ENCODE measurements around the gene TTC31. TPM values are rescaled to one million over a fixed set of nuclear protein-coding genes. Genes with fewer than 3 reads are reported as not detected.
"Not testable (repeated sequence)": the region's sequence is repeated elsewhere in the genome, so short reads cannot be mapped to it uniquely, and the experiment has no call there.

TTC31 gene
- 10 to 100 TPM; 27.2 to 32.4 TPM for total RNA-seq

DNA sequence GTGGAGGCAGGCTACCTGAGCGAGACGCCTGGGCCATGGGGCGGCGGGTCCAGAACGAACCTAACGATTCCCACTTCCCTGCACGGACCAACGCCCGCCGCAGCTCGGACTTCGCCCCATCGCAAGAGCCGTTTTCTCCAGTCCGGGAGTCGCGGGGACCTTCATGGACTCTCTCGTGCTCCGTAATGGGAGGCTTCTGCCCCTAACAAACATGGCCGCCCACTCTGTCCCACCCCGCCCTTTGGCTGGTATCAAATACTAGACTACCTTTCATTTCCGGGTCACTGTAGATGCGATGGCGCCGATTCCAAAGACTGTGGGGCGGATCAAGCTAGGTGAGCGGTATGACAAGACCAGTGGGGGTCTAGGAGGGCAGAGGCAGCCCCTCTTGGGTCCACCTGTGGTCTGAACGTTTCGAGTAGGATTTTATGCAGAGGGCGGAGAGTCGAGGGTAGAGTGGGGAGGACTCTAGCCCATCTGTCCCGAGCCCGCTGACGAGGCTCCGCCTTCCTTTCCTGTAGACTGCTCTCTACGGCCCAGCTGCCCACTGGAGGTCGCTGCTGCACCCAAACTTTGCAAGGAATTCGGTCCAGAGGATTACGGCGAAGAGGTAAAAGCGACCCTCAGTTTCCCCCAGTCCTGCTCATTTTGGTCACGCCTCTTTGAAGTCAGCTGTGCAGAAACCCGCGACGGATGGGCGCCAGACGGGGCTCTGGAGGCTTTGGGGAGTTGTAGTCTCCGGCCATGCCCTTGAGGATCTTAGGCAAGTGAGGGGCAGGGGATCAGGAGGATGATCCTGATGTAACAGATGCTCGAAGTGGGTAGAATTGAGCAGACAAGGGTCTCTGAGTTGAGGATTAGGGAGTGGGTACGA lies at the start of gene TTC31, which contains the start of gene CCDC142:
TSS of gene TTC31 (plus strand) at position 281 of the 874 bp plus-strand sequence. CDS start at position 296, 15 bp downstream.
TSS of gene CCDC142 (minus strand) at position 198 of the 874 bp plus-strand sequence. CDS start at position 37, 161 bp downstream.
- no peaks in the 10 kb centered on the region for H3K9me3 Mint-ChIP-seq
- H3K27ac Mint-ChIP-seq, result peak within 1 kb of the TSS; percentile 92
- peak within 1 kb of the TSS; percentile 91 for H3K4me3 Mint-ChIP-seq
- peak; percentile 94 for ATAC-seq (replicated peaks)
- peaks cover 5% of the 10 kb centered on the region for H3K4me1 Mint-ChIP-seq
- H3K27me3 Mint-ChIP-seq, result no peaks in the 10 kb centered on the region
- H3K36me3 Mint-ChIP-seq (ENCODE audit: low read depth), result peaks cover 64% of the 10 kb centered on the region

DNA sequence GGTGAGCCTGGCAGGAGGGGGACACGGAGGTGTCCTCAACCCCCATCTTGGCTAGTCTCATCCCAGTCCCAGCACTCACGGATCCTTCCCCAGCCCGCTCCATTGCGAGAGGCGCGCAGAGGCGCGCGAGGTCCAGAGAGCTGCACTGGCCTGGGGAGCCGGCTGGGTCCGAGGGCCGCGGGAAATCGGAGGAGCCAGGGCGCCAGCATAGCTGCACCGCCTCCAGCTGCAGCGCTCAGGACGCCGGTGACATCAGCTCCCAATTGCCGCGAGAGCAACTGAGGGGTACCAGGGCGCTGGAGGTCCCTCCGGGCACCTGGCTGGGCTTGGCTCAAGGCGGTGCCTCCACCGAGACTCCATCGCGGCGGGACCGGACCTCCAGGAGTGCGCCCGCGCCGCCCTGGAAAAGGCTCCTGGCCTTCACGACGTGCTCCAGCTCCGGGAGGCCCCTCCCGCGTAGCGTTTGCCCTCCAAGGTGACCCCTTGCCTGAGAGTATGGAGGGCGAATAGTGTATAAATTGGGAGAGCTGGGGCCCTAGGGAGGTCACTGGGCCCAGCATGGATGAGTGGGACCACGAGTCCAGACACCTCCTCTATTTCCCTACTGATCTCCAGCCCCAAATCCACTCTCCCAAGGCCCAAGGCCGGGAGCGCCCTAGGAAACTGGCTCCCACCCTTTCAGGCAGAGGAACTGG lies 46.6 kb upstream of the TTC31 start:
- Mint-ChIP-seq H3K36me3 (ENCODE audit: low read depth) (no peaks in the 10 kb centered on the region), H3K4me1 (no peaks in the 10 kb centered on the region), H3K4me3 (no peak overlapping the region), H3K9me3 (no peaks in the 10 kb centered on the region), H3K27me3 (peaks cover 14% of the 10 kb centered on the region), H3K27ac (no peak overlapping the region)
- no peak for ATAC-seq (replicated peaks)

DNA sequence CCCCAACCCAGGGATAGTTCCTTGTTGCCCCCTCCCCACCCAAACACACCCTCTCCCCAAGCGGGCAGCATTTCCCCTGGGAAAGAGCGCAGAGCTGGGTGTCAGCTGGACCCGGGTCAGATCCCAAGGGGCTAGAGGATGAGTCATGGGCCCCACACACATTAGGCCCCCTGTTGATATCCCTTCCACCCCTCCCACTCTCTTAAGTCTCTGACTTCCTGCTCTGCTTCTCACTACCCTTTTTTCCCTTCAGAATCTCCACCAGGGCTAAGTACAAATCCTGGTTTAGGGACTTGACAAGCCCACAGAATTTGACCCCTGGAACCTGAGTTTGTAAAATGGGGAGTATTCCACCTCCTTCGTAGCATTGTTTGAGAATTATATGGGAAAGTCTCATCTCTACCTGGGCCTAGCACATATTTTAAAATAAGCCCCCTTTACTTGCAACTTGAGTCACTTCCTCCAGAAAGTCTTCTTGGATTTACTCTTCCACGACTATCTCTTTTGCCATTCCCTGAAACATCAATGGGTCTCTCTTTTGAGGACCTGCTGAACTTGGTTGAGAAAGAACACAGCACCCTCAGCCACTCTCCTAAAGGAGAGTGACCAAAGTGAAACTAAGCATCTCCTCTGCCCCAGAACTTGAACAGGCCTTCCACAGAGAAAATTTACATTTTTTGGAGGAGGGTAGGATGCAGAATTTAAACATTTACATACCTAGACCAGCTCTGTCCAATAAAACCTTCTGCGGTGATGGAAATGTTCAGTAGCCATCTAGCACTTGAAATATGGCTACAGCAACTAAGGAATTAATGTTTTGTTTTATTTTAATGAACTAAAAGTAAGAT lies 45.8 kb upstream of the TTC31 start:
- peaks cover 15% of the 10 kb centered on the region for H3K27me3 Mint-ChIP-seq
- no peaks in the 10 kb centered on the region for H3K9me3 Mint-ChIP-seq
- no peaks in the 10 kb centered on the region for H3K36me3 Mint-ChIP-seq (ENCODE audit: low read depth)
- ATAC-seq (replicated peaks), result no peak
- H3K4me3 Mint-ChIP-seq, result no peak overlapping the region
- no peak overlapping the region for H3K27ac Mint-ChIP-seq
- H3K4me1 Mint-ChIP-seq, result no peaks in the 10 kb centered on the region

DNA sequence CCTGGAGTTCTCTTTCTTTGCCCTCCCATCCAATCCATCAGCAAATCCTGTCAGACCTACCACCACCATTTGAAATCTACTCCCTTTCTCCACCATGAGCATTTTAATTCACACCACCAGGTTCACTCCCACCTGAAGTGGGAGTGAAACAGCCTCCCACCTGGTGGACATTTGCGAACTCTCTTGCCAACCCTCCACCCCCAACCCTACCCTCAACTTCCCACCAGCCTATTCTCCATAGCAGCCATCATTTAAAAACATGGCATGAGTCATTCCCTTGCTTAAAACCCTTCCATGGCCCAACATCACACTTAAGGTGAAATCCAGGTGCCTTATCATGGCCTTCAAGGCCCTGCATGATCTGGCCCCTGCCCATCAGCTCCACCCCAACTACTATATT lies 44.6 kb upstream of the TTC31 start:
- Mint-ChIP-seq H3K4me3 (no peak overlapping the region), H3K9me3 (no peaks in the 10 kb centered on the region), H3K27me3 (peaks cover 19% of the 10 kb centered on the region), H3K36me3 (ENCODE audit: low read depth) (no peaks in the 10 kb centered on the region), H3K27ac (no peak overlapping the region), H3K4me1 (no peaks in the 10 kb centered on the region)
- ATAC-seq (replicated peaks), result no peak

DNA sequence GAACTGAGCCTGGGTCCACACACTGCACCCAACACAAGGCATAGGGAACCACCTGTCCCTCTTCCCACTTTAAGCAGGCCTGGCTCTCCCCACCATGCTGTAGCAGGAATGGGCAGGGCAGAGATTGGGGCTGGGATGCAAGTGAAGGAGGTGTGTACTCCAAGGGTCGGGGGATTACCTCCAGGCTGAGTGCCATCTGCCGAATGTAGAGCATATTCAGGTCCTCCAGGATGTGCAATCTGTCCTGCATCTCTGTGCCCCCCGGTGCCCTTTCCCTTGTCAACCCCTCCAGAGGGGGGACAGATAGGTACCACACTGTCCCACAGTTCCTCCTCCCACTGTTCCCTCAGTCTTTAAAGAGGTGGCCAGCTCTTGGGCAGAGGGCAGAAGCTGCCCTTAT lies 43.5 kb upstream of the TTC31 start:
- H3K4me1 Mint-ChIP-seq, result no peaks in the 10 kb centered on the region
- peaks cover 19% of the 10 kb centered on the region for H3K27me3 Mint-ChIP-seq
- no peak overlapping the region for H3K4me3 Mint-ChIP-seq
- H3K27ac Mint-ChIP-seq, result no peak overlapping the region
- no peaks in the 10 kb centered on the region for H3K9me3 Mint-ChIP-seq
- ATAC-seq (replicated peaks), result no peak
- H3K36me3 Mint-ChIP-seq (ENCODE audit: low read depth), result no peaks in the 10 kb centered on the region

DNA sequence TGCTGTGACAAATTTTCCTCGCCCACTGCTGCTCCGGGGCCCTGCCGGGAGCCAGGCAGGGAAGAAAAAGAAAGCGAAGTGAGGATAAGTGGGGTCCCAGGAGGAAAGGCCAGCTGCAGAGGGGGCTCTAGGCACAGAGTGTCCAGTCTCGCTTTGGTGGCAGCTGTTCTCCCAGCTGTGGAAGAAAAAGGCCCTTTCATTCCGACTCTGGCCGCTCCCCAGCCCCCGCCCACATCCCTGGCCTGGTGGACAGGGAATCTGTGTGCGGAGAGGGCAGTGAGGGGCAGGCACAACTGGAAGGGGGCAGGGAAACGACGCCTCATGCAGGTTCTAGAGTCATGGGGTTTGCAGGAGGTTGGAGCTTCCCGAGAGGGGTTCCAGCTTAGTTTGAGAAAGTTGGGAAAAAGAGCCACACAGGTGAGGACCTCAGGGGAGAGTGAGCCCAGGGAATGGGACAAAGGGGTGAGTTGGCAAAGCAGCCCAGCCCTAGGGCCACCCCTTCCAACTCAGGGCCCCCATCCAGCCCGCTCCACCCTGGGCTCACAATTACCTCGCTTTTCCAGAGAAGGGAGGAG lies 43.0 kb upstream of the TTC31 start:
- Mint-ChIP-seq H3K27ac (no peak overlapping the region), H3K36me3 (ENCODE audit: low read depth) (no peaks in the 10 kb centered on the region), H3K4me1 (no peaks in the 10 kb centered on the region), H3K9me3 (no peaks in the 10 kb centered on the region), H3K4me3 (peak overlapping the region; percentile 23), H3K27me3 (peaks cover 19% of the 10 kb centered on the region)
- no peak for ATAC-seq (replicated peaks)

DNA sequence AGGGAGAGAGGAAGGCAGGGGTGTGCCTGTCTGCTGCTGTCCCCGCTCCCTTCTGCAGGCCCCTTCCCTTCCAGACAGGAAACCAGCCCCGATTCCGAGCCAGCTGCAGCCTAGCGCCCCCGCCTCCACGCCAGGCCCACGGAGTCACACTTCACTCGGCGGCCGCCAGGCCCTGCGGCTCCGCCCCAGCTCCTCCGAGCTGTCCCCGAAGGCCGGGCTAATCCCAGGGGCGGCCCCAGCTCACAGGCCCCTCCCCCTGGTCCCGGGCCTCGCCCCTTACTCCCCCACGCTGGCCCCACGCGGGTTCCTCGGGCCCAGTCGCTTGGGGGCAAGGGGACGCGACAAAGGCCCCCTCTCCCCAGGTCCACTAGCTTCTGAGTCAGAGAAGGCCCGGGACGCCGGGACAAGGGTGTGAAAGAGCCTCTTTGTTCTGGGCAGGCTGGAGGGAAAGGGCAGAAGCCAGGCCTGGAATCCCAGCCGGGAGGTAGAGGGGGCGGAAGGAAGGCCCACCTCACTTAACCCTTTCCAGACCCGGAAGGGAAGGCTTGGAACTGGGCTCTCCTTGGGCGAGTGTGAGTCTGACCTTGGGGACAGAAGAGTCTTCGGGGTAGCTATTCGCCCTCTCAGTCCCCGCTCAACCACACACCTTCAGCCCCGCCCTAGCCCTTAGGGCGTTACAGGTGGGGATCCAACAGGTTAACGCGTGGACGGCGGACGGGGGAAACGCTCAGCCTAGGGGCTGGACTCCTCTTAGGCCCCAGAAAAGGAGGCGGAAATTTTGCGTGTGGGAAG lies 42.3 kb upstream of the TTC31 start:
- peaks cover 19% of the 10 kb centered on the region for H3K27me3 Mint-ChIP-seq
- peak overlapping the region; percentile 74 for H3K4me3 Mint-ChIP-seq
- peak; percentile 77 for ATAC-seq (replicated peaks)
- no peaks in the 10 kb centered on the region for H3K36me3 Mint-ChIP-seq (ENCODE audit: low read depth)
- H3K9me3 Mint-ChIP-seq, result no peaks in the 10 kb centered on the region
- H3K27ac Mint-ChIP-seq, result no peak overlapping the region
- no peaks in the 10 kb centered on the region for H3K4me1 Mint-ChIP-seq

DNA sequence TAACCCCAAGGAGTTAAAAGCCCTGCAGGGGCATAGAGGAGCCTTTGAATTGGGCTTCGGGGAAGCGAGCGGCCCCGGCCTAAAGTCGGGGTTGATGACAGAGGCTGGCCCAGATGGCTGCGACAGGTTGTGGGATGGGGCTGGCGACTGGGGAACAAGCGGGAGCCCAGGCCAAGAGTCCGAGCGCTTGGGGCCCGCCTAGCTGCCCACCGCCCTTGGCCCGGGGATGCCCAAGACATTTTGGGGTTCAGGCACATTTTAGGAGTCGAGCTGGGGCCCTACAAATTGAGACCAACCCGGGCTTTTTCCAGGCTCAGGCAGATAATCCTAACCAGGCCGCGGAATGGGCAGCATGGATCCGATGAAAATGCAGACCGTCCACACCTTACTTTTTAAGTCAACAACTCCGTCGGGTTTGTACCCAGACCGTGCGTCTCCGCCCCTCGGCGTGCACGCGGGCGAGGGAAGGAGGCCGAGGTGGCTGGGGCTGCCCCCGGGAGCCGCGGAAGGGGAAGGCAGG lies 41.7 kb upstream of the TTC31 start:
- no peaks in the 10 kb centered on the region for H3K9me3 Mint-ChIP-seq
- H3K4me3 Mint-ChIP-seq, result peak overlapping the region; percentile 74
- ATAC-seq (replicated peaks), result no peak
- H3K4me1 Mint-ChIP-seq, result no peaks in the 10 kb centered on the region
- H3K27ac Mint-ChIP-seq, result no peak overlapping the region
- no peaks in the 10 kb centered on the region for H3K36me3 Mint-ChIP-seq (ENCODE audit: low read depth)
- H3K27me3 Mint-ChIP-seq, result peaks cover 19% of the 10 kb centered on the region

DNA sequence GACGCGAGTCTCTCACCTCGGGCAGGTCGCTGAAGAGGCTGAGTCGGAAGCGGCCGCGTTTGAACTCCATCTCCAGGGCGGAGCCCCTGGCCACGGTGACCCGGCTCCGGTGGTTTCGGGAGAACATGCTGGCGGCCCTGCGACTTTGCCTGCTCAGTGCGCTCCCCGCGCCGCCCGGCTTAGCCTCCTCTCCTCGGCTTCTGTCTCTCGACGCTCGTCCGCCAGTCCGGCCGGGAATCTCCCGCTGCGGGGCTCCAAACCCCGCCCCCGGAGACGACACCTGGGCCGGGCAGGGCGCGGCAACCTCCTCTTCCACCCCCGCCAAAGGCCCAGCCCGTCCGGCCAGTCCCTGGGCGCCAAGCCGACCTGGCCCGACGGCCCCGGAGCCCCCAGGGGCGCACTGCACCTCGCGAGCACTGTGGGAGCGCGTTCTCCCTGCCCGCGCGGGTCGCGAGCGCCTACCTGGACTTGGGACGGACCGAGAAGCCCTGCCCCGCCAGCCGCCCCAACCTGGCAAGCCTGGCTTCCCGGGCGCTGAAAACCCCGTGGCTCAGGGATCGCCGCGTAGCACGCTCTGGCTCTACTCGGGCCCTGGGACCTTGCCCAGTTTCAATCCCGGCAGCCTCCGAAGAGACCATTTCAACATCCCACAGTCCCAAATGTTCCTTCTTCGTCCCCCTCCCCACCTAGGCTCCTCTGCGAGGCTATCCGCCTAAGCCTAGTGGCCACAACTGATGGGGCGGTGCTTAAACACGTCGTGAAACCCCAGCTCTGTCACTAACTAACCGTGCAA lies 41.0 kb upstream of the TTC31 start, which contains the start of gene RTKN:
TSS of gene RTKN (minus strand) at position 248 of the 793 bp plus-strand sequence. CDS start at position 127, 121 bp downstream.
- Mint-ChIP-seq H3K36me3 (ENCODE audit: low read depth) (no peaks in the 10 kb centered on the region), H3K27me3 (peaks cover 19% of the 10 kb centered on the region), H3K4me1 (no peaks in the 10 kb centered on the region), H3K27ac (no peak within 1 kb of the TSS), H3K4me3 (peak within 1 kb of the TSS; percentile 74), H3K9me3 (no peaks in the 10 kb centered on the region)
- ATAC-seq (replicated peaks), result peak; percentile 64

DNA sequence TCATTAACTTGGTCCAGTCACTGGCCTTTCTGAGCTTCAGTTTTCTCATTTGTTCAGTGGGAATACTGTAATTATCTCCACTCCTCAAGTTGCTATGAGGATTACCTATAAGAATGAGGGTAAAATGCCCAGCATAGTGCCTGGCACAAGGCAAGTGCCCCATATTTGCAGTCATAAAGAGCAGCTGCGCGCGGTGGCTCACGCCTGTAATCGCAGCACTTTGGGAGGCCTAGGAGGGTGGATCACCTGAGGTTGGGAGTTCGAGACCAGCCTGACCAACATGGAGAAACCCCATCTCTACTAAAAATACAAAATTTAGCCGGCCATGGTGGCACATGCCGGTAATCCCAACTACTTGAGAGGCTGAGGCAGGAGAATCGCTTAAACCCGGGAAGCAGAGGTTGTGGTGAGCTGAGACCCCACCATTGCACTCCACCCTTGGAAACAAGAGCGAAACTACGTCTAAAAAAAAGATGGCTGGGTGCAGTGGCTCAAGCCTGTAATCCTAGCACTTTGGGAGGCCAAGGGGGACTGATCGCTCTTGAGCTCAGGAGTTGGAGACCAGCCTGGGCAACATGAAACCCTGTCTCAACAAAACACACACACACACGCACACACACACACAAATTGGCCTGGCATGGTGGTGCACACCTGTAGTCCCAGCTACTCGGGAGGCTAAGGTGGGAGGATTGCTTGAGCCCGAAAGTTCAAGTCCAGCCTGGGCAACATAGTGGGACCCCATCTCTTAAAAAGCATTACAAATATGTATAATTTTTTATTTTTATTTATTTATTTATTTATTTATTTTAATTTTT lies 40.2 kb upstream of the TTC31 start:
- not testable (repeated sequence) for H3K27ac Mint-ChIP-seq; ATAC-seq (replicated peaks)
- H3K27me3 Mint-ChIP-seq, result peaks cover 19% of the 10 kb centered on the region

DNA sequence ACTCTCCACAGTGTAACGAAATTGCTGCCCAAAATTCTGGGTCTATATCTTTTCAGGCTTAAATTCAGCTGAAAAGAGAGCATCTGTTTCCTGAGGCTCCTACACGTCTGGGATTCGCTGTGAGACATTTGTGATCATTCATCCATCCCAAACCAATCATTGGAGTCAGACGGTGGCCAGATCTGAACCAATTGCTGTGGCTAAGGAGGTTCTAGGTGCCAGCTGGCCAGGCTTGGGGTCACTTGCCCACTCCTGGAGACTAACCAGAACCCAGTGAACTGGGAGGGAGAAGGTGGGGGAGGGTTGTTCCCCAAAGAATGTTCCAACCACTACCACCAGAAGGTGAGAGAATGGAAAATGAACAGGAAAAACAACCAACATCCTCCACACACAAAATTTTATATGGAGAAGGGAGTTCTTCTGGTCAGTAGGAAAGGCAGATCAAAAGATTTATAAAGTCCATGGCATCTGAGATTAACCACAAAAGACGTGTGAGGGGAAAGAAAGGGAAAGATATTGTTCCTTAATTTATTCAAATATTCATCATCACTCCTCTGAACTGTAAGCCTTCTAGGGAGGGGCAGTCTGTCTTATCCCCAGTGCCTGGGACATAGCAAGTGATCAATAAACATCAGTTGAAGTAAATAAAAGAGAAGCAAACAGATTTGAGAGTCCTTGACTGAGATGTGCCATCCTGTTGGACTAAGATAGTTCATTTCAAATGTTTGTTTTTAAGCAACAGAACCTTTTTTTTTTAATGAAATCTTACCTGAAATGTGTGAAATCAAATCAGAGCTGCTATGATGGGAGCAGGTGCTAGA lies 38.2 kb upstream of the TTC31 start:
- H3K9me3 Mint-ChIP-seq, result no peaks in the 10 kb centered on the region
- H3K27ac Mint-ChIP-seq, result no peak overlapping the region
- H3K36me3 Mint-ChIP-seq (ENCODE audit: low read depth), result no peaks in the 10 kb centered on the region
- H3K27me3 Mint-ChIP-seq, result peaks cover 8% of the 10 kb centered on the region
- no peak for ATAC-seq (replicated peaks)
- no peaks in the 10 kb centered on the region for H3K4me1 Mint-ChIP-seq
- no peak overlapping the region for H3K4me3 Mint-ChIP-seq

More for the DNA sequence above, 40.2 kb upstream of the TTC31 start:
- H3K9me3 Mint-ChIP-seq; H3K4me1 Mint-ChIP-seq; H3K36me3 Mint-ChIP-seq (ENCODE audit: low read depth): not testable (repeated sequence)
- H3K4me3 Mint-ChIP-seq, result peak overlapping the region; percentile 74
